ENCODE results near the gene TMEM86A.

TMEM86A gene

DNA sequence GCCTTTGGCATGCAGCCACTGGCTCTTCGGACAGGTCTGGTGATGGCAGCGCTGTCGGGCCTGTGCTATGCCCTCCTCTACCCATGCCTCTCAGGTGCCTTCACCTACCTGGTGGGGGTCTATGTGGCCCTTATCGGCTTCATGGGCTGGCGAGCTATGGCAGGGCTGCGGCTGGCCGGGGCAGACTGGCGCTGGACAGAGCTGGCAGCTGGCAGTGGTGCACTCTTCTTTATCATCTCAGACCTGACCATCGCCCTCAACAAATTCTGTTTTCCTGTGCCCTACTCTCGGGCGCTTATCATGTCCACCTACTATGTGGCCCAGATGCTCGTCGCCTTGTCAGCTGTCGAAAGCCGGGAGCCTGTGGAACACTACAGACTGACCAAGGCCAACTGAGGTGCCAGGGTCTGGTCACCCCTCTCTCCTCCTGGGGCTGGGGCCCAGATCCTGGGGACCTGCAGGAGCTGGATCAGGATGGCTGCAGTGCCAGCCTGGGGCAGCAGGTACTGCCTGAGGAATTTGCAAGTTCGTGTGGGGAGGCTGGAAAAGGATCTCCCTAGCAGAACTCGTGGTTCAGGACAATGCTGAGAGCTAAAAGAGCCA is 3.1 kb downstream of the TMEM86A start:
- H3K27ac ChIP-seq: no peak overlapping the region
- no peak for DNase-seq (ENCODE audit: low spot score)
- no peak for TF ChIP-seq CTCF (IDR thresholded peaks at IDR 0.05)
- H3K4me3 ChIP-seq: no peak overlapping the region

DNA sequence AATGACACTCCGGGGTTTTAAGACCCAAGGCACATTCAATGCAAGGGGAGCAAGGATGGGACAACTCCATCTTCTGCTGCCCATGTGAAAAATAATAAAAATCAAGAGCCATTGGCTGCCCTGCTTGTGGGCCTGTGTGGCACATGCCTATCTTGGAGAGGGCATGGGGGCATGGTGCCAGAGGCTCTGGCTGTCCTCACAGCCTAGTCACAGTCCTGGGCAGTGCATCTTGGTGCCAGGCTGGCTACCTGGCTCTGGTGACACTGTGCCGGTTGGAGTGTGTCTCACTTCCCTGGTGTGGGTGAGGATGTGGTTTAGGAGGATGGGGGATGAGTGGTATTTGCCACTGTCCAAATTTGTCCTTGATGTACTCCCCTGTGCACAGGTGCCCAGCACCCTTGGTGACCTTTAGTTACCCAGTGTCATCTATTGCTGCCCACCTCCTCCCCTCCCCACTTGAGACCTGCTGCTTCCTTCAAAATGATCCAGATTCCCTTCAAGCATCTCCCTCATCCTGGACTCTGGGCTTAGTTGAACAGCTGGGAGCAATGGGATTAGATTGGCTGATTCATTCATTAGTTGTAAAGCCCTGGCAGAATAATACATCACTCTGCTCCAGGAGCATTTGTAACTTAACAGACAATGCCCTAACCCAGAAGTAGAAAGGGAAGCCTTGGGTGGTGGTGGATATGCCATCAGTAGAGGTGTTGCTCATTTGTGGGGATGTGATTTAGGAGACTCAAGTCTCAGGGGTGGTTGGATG is 4.6 kb downstream of the TMEM86A start:
- DNase-seq (ENCODE audit: low spot score): no peak

DNA sequence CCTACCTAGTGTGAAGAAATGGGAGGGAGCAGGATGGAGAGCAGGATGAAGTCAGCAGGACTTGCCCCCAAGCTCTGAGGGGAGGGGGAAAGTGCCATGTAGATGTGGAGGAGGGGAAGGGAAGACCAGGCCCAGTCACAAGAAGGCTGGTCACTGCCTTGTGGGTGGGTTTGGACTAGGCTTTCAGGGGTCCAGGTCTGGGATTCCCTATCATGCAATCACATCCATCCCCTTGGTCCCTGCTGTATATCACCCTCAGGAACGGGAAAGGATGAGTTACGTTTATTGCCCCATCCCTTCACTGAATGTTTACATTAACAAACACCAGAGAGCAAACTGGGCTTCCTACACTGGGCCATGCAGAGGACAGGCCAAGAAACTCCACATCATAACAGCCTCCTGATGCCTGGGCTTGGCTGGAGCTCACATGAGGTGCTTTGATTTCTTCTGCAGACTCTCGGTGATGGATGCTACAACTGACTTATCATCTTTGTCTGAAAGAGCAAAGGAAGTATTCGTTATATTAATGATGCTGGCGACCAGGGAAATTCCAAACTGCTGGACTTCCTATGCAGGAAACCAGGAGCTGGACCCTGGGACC is 5.6 kb downstream of the TMEM86A start:
- DNase-seq (ENCODE audit: low spot score): no peak
- no peak overlapping the region for H3K27ac ChIP-seq
- H3K4me3 ChIP-seq: no peak overlapping the region
- TF ChIP-seq CTCF (IDR thresholded peaks at IDR 0.05): no peak

More for the DNA sequence above, 4.6 kb downstream of the TMEM86A start:
- H3K27ac ChIP-seq: no peak overlapping the region
- H3K4me3 ChIP-seq: no peak overlapping the region
- no peak for TF ChIP-seq CTCF (IDR thresholded peaks at IDR 0.05)

DNA sequence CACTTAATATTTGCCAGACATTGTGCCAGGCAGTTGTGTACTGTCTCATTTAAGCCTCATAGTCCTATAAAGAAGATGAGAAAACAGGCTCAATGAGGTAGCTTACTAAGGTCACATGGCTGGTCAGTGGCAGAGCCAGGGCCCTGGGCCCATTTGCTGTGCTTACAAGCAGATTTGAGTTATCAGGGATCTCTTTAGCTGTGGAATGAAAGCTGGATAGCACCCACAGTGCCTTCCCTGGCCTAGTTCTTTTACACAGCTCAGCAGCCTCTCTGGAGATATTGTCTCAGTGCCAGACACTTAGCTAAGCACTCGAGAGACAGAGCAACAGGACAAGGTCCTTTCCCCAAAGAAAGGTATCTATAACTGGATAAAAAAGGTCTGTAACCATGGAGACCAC is 6.1 kb downstream of the TMEM86A start:
- Histone ChIP-seq H3K27ac (no peak overlapping the region), H3K4me3 (no peak overlapping the region)
- DNase-seq (ENCODE audit: low spot score): no peak
- no peak for TF ChIP-seq CTCF (IDR thresholded peaks at IDR 0.05)

DNA sequence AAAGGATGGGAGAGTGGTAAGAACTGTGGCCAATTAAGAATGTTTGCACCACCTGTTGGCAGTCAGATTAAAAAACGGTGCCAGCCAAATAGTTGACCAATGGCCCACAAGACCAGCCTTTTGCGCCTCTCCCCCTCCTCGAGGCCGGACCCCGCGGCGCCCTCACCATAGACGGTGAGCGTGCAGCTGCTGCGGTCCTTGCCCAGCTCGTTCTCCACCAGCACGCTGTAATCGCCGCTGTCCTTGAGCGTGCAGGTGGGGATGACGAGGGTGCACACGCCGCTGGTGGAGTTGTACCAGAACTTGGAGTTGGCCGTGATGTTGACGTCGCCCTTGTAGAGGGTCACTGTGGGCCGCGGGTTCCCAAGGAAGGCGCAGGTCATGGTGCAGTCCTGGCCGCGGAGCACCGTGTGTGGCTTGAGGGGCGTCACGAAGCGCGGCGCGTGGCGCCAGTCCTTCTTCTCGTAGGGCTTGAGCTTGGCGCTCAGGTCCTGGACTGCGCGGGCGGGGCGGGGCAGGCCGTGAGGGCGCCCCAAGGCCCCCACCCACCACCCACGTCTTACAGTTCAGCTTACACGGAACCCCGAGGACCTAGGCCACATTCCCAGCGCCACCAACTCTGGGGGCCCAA is 7.2 kb downstream of the TMEM86A start:
- H3K4me3 ChIP-seq: peak overlapping the region; percentile 89
- no peak for DNase-seq (ENCODE audit: low spot score)
- no peak for TF ChIP-seq CTCF (IDR thresholded peaks at IDR 0.05)
- H3K27ac ChIP-seq: peak overlapping the region; percentile 75 to 88

DNA sequence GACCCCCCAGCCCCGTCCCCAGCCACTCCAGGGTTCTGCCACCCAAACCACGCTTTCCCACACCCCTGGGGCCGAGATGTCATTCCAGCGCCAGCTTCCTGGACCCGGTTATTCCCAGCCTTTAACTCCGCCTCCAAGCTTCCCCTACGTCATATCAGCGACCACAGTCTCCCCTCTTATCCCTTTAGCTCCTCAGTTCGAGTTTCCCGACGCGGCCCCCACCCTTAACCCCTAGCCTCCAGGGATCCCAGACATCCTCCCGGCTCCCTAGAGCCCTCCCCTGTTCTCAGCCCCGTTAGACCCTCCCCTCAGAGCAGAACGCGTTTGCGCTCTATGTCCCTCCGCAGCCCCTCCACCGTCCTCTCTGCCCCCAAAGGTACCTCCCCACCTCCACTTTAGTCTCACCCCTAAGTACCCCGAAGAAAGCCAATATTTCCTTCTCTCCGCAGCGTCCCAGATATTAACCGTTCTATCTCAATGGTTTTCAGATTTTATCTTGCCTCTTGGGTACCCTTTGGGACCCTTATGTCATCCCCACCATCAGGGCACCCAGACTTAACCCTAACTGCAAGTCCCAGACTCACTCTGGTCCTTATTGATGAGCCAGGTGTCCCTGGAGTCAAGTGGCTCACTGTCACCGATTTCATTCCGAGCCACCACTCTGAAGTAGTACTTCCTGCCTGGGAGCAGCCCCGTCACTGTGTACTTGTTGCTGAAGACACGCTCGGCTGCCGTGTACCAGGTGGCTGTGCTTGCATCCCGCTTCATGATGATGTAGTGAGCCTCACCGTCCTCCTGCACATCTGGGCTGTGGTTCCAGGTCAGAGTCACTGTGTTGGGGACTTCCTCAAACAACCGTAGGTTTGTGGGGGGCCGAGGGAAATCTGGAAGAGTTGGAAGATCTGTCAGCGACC is 8.0 kb downstream of the TMEM86A start:
- Histone ChIP-seq H3K4me3 (peak overlapping the region; percentile 89), H3K27ac (peak overlapping the region; percentile 75 to 88)
- no peak for TF ChIP-seq CTCF (IDR thresholded peaks at IDR 0.05)
- DNase-seq (ENCODE audit: low spot score): no peak
